22Rv1 (cell line): ENCODE measurements around the gene ALDH16A1.

Source experiments
- CTCF ChIP-seq: fragments of 450-650 bp; IDR thresholded peaks from 2 replicates; pipeline ENCODE4 v1.5.1; 2017; ENCODE audit warnings: mild to moderate bottlenecking
- ZFX ChIP-seq: fragments of 450-650 bp; IDR thresholded peaks from 2 replicates; pipeline ENCODE4 v1.6.1; 2017; ENCODE audit warnings: antibody characterized with exemption, borderline replicate concordance

- TF ChIP-seq CTCF (no peak), ZFX (no peak)
These were observed 19.9 kb downstream of the ALDH16A1 start for GRCh38 chr19:49472936-49473335.
